ENCODE results near the gene ARHGAP33.
A peak's percentile ranks its signal among the peaks of the same experiment; 100 is the strongest.

ARHGAP33 gene

GRCh38 chr19:35775298-35776101 is at the start of gene ARHGAP33:
TSS of gene ARHGAP33 (plus strand) at chr19:35775564. CDS start at chr19:35775659, 95 bp downstream.
- DNase-seq (ENCODE audit: low read depth) = peak; percentile 92

- DNase-seq (ENCODE audit: low read depth) = no peak
Observed at GRCh38 chr19:35727053-35727955, 48.1 kb upstream of the ARHGAP33 start.

DNA sequence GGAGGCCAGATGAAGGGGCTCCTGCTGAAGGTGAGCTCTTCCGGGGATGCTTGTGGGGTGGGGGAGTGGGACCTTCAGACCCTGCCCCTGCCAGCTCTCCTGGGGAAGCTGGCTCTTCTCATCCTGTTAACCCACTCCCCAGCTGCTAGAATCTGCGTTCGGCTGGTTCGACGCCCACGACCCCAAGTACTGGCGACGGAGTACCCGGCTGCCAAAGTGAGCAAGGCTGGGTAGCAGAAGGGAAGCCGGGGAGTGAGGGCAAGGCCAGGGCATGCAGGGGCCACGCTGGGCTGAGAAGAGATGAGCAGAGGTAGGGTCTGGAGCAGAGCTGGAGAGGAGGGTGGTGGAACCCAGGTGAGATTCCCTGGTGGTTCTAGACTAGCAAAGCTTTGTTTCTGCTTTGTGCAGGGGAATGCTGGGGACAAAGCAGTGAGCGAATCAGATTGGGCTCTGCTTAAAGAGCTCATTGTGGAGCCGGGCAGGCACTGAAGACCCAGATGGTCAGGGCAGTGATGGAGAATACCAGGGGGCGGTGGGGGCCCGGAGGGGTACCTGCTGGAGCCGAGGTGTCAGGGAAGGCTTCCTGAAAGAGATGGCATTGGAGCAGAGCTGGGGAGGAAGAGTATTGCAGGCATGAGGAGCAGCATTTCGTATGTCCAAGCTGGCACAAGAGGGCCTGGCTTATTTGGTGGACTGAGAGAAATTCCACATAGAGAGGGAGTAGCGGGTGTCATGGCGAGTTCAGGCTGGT is 47.2 kb upstream of the ARHGAP33 start:
- no peak for DNase-seq (ENCODE audit: low read depth)

- no peak for DNase-seq (ENCODE audit: low read depth)
Observed at GRCh38 chr19:35729021-35729420, 46.3 kb upstream of the ARHGAP33 start.

DNA sequence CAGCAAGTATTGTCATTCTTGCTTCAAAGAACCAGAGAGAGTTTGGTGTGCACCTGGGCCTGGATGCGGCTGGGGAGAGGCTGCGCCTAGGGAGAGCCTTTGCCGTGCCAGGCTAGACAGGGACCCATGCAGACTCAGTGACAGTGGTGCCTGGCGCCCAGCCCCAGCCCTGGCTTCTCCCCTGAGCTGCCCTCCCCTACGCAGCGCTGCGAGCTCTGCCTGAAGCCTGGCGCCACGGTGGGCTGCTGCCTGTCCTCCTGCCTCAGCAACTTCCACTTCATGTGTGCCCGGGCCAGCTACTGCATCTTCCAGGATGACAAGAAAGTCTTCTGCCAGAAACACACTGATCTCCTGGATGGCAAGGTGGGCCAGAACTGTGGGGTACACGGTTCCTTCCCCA is 45.6 kb upstream of the ARHGAP33 start:
- no peak for DNase-seq (ENCODE audit: low read depth)

DNA sequence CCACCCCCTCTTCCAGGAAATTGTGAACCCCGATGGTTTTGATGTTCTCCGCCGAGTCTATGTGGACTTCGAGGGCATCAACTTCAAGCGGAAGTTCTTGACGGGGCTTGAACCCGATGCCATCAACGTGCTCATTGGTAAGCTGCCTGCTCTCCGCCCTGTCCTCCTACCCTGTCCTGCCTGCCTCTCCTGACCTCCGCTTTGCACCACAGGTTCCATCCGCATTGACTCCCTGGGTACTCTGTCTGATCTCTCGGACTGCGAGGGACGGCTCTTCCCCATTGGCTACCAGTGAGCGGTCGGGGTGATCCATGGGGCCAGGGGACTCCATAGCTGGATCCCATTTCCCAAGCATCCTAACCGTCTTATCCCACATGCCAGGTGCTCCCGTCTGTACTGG is 45.0 kb upstream of the ARHGAP33 start:
- no peak for DNase-seq (ENCODE audit: low read depth)

GRCh38 chr19:35731353-35731752 is 44.0 kb upstream of the ARHGAP33 start:
- DNase-seq (ENCODE audit: low read depth) = no peak

DNA sequence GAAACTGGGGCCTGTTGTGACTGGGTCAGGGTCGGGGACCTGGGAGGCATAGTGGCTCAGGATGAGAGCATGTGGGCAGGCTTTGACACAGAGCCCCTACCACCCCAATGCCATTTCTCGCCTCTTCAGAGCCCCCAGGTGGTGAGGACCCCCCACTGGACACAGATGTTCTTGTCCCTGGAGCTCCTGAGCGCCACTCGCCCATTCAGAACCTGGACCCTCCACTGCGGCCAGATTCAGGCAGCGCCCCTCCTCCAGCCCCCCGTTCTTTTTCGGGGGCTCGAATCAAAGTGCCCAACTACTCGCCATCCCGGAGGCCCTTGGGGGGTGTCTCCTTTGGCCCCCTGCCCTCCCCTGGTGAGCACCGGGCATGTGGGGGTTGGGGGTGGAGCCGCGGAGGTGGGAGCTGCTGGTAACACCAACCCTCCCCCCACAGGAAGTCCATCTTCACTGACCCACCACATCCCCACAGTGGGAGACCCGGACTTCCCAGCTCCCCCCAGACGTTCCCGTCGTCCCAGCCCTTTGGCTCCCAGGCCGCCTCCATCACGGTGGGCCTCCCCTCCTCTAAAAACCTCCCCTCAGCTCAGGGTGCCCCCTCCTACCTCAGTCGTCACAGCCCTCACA is 43.5 kb upstream of the ARHGAP33 start:
- no peak for DNase-seq (ENCODE audit: low read depth)

DNA sequence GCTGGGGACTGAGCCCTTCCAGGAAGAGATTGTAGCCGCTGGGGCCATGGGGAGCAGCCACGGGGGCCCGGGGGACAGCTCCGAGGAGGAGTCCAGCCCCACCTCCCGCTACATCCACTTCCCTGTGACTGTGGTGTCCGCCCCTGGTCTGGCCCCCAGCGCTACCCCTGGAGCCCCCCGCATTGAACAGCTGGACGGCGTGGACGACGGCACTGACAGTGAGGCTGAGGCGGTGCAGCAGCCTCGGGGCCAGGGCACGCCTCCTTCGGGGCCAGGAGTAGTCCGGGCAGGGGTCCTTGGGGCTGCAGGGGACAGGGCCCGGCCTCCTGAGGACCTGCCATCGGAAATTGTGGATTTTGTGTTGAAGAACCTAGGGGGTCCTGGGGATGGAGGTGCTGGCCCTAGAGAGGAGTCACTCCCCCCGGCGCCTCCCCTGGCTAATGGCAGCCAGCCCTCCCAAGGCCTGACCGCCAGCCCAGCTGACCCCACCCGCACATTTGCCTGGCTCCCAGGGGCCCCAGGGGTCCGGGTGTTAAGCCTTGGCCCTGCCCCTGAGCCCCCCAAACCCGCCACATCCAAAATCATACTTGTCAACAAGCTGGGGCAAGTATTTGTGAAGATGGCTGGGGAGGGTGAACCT is 42.7 kb upstream of the ARHGAP33 start:
- no peak for DNase-seq (ENCODE audit: low read depth)

GRCh38 chr19:35733180-35734125 is 41.9 kb upstream of the ARHGAP33 start:
- no peak for DNase-seq (ENCODE audit: low read depth)

- no peak for DNase-seq (ENCODE audit: low read depth)
Observed at GRCh38 chr19:35734273-35734672, 41.1 kb upstream of the ARHGAP33 start.

GRCh38 chr19:35734889-35735288 is 40.5 kb upstream of the ARHGAP33 start:
- no peak for DNase-seq (ENCODE audit: low read depth)

DNA sequence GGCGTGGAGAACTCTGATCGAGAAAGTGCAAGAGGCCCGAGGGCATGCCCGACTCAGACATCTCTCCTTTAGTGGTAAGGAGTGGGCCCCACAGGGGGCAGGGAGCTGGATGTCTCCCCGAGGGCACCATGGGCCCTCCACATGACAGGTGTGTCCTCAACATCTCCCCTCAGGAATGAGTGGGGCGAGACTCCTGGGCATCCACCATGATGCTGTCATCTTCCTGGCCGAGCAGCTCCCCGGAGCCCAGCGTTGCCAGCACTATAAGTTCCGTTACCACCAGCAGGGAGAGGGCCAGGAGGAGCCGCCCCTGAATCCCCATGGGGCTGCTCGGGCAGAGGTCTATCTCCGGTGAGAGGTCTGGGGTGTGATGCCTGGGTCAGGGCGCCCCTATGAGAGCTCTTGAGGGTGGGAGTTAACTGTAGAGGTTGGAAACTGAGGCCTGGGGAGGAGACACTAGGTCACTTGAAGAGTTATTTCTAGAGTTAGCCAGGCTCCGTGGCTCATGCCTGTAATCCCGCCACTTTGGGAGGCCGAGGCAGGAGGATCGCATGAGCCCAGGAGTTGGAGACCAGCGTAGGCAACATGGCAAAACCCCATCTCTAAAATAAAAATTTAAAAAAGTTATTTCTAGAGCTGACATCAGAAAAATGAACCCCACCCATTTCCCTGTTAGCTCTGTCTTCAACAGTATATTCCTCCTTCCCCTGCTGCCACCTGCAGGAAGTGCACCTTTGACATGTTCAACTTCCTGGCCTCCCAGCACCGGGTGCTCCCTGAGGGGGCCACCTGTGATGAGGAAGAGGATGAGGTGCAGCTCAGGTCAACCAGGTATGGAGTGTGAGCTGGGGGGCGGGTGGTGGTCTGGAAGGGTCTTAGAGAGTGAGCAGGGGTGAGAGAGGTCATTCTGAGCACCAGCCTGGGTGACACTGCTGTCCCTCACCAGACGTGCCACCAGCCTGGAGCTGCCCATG is 38.2 kb upstream of the ARHGAP33 start:
- DNase-seq (ENCODE audit: low read depth) = no peak

DNA sequence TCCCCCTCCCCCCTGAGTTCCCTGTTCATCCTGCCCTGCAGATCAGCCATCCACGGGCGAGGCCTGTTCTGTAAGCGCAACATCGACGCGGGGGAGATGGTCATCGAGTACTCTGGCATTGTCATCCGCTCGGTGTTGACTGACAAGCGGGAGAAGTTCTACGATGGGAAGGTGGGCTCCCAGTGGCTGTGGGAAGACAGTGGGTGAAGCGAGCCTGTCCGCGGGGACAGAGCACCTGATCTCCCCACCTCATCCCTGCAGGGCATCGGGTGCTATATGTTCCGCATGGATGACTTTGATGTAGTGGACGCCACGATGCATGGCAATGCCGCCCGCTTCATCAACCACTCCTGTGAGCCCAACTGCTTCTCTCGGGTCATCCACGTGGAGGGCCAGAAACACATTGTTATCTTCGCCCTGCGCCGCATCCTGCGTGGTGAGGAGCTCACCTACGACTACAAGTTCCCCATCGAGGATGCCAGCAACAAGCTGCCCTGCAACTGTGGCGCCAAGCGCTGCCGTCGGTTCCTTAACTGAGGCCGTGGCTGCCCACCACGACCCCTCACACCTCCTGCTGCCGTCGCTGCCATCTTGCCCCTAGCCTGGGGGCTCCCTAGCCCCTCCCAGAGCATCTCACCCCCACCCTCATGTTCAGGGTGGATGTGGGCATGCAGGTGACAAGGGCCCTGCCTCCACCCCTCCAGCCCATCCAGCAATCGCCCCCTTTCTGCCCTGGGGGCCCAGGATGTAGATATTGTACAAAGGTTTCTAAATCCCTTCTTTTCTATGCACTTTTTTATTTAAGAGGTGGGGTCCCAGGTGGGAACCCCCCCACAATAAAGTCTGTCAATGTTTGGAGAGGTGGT is 37.1 kb upstream of the ARHGAP33 start:
- DNase-seq (ENCODE audit: low read depth) = no peak

DNA sequence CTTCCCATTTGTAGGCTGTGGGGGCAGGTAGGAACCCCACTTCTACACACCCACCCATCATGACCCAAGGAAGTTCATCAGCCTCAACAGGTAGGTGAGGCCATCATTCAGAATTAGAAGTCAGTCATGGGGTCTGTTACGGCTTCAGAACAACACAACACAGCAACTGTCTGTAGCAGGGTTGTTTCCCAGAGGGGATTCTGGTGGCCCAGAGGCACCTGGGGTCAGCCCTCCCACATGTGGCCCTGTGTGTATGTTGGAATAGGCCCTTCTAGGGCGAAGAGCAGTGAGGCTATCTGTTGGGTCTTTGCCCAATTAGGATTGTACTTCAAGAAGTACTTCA is 36.5 kb upstream of the ARHGAP33 start:
- no peak for DNase-seq (ENCODE audit: low read depth)

DNA sequence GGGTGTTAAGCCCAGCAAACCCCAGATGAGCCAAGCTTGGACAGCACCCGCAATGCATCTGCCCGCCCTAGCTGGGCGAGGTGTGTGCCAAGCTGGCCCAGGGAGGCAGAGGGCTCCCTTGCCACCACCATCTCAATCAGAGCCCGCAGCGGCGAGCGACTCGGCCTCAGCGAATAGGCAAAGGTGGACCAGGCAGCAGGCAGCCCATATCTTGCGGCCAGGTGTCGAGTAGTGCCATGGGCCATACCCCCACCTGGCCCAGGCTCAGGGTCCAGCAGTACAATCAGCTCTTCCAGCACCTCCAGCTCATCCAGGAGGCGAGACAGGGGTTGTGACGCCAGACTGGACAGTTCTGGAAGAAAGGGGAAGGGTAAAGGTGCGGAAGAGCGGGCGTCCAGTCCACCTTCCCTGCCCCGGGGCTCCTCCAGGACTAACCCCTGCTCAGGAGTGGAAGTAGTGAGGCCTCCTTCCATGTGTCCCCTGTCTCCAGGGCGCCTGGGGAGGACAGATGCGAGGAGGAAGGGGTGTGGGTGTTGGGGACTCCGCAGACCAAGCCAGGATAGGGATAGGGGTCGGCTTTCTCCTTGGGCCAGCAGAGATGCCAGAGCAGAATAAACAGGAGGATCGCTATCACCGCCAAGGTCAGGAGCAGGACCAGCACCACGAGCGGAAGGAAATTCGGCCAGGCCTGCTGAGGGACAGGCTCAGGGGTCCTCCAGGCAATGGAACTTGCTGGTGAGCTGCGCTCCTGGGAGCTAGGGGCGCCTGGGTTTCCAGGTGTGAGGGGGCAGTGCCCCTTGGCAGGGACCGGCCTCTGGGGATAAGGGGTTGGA is 35.9 kb upstream of the ARHGAP33 start:
- no peak for DNase-seq (ENCODE audit: low read depth)

- DNase-seq (ENCODE audit: low read depth) = no peak
Observed at GRCh38 chr19:35740108-35740422, 35.3 kb upstream of the ARHGAP33 start.

All from GM04504 (cell line).